DMS153 treated with DMSO at 0.1 percent for 48 hours (cell line): ENCODE results near the gene USP31.

Experiments used
- DNase-seq: peaks from one replicate; lab custom pipeline; 2025; ENCODE audit not compliant: unreplicated experiment; lab: John Stamatoyannopoulos, UW

Gene USP31

DNA sequence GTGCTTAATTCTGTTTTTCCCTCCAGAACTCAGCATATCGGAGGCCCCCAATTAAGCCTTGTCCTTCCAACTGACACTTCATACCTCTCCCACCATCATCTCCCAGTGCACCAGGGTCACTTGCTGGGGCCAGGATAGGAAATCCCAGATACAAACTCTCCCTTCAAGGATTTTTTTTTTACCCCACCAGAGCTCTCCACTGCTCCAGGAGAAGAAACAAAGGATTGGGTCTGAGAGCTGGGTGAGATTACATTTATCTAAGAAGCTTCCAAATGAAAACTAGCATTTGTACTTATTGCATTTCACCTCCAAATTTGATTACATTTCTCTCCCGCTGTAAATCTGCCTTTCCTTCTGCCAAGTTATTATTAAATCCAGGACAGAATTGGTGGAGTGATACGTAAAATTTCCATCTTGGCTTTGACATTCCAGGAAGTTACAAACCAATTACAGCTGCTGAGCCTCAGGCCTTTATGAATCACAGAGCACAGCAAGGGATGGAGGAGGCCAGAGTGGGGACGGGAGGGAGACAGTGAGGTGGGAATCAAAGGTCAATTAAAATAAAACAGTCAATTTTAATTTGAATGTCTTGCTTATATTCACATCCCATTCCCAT, 123.5 kb downstream of the USP31 start:
- DNase-seq, result no peak

DNA sequence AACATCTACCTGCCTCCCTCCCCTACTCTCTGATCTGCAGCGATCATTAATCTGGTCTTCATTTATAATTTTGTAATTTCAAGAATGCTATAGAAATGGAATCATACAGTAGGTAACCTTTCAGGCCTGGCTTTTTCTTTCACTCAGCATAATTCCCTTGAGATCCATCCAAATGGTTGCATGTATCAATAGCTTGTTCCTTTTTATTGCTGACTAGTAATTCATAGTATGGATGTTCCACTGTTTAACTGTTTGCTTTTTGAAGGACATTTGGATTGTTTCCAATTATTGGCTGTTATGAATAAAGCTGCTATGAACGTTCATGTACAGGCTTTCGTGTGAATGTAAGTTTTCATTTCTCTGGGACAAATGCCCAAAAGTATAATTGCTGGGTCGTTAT, 125.2 kb downstream of the USP31 start:
- DNase-seq, result peak; percentile 47

DNA sequence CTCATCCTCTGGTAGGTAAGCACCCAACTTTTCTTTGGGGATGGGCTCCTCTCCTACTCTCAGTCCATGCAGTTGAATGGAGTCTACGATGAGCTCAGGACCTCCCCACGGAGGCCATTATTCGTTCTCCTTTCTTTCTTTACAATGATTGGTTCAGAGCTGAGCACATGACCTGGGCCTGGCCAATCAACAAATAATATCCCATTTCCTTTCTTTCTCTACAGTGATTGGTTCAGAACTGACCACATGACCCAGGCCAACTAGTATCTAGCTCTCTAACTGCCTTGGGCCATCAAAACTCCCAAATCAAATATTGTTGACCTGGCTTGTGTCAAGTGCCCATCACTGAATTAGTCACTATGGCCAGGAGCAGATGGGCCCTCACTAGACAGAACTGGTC, 129.2 kb downstream of the USP31 start:
- DNase-seq, result no peak

DNA sequence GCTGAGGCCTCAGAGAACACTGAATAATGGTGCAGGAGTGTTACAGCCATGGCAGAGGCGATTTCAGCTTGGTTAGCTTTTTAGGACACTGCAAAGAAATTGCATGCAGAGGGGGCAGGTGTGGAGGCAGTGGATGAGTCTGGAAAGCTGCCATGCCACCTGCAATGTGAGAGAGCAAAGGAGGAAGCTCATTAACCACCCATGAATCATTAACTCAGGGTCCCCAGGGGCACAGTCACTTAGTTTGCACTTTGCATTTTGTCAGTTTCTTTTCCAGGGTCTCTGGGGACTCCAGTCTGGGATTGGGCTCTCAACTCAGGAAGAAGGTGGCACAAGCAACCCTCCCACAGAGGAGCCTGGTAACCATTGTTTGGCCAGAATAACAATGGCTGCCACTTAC, 132.9 kb downstream of the USP31 start:
- DNase-seq, result peak; percentile 22

DNA sequence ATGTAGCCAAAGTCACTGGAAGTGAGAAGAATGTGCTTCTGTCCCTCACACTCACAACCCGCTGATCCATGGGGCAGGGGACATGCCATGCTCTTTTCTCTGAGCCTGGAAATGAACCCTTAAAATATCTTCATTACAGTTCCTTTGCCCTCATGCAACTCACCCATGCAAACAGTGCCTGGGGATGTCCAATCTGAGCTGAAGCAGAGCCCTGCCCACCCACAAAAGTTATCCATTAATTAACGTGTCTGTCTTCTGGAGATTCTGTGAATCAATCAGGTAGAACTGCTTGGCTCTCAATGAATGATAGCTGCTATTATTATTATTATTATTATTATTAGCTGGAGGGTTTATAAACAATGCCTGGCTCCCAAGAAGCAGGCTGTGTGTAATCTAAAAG, 133.7 kb downstream of the USP31 start:
- no peak for DNase-seq

DNA sequence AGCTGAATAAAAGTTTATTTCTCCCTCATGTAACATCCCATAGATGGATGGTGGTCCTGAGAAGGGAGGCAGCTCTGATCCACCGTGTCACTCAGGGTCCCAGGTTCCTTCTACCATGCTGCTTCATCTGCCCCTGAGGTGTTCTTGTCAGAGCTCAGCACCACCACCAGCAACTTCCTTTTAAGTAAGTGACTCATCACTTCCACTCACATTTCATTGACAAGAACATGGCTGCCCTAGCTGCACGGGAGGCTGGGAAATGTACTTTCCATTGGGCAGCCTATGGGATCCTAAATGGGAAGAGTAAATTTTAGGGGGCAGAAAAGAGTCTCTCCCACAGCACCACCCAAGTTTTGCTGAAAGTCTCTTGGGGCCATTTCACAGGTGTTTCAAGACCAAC, 134.7 kb downstream of the USP31 start:
- DNase-seq, result no peak
